Loucy (cell line): Measurements from ENCODE around the gene ANXA4.

Source experiments
- EZH2phosphoT487 ChIP-seq: fragments of 200-600 bp; IDR thresholded peaks from 2 replicates; pipeline ENCODE4 v1.6.1; 2018; ENCODE audit warnings: antibody characterized with exemption, mild to moderate bottlenecking, moderate library complexity, borderline replicate concordance
- TF ChIP-seq, protein P1 (sequence below): fragments of 200-600 bp; sonication (generic); conservative IDR thresholded peaks from 2 replicates; pipeline ENCODE4 v1.5.1; 2014; ENCODE audit warnings: mild to moderate bottlenecking, antibody characterized with exemption, low read length

DNA sequence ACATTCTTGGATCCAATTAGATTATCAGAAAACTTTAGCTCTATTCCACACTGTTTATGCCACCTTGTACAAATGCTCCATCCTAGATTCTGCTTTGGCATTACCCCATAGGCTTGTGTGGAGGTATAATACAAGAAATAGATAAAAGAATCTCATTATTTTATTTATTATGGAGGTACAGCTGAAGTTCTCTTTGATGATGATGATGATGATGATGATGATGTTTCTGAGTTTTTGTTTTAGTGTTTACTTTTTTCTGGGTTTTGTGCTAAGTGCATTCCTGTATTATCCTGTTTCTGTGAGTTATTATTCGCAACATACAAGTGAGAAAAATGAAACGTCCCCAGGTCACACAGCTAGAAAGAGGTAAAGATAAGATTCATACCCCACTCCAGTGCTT lies 43.4 kb downstream of the ANXA4 start:
- TF ChIP-seq EZH2phosphoT487 = no peak
- TF ChIP-seq, protein P1, sequence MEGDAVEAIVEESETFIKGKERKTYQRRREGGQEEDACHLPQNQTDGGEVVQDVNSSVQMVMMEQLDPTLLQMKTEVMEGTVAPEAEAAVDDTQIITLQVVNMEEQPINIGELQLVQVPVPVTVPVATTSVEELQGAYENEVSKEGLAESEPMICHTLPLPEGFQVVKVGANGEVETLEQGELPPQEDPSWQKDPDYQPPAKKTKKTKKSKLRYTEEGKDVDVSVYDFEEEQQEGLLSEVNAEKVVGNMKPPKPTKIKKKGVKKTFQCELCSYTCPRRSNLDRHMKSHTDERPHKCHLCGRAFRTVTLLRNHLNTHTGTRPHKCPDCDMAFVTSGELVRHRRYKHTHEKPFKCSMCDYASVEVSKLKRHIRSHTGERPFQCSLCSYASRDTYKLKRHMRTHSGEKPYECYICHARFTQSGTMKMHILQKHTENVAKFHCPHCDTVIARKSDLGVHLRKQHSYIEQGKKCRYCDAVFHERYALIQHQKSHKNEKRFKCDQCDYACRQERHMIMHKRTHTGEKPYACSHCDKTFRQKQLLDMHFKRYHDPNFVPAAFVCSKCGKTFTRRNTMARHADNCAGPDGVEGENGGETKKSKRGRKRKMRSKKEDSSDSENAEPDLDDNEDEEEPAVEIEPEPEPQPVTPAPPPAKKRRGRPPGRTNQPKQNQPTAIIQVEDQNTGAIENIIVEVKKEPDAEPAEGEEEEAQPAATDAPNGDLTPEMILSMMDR = no peak
